Adrenal gland (tissue), 12 donors: Measurements from ENCODE around the gene SOCS2. TPM values are rescaled to one million over a fixed set of nuclear protein-coding genes. Genes with fewer than 3 reads are reported as not detected.
"Not testable (repeated sequence)": the region's sequence is repeated elsewhere in the genome, so short reads cannot be mapped to it uniquely, and the experiment has no call there.

Experiments used
- DNase-seq, 7 donors: peaks; one replicate each; pipeline ENCODE4 v3.0.0-alpha.2; 2019 to 2020
- H3K27ac ChIP-seq, 5 donors: fragments of 200-600 bp; sonication (generic) in 4 of 5; 1 replicate in 3 of 5; 2 replicates in 2 of 5; pipeline versions ENCODE4 v1.5.1 to v1.8.0; 2016 to 2020; ENCODE audit warnings: mild to moderate bottlenecking in 1 of 5
- H3K27me3 ChIP-seq: fragments of 200-600 bp; 2 replicates; pipeline ENCODE4 v1.8.0; 2021
- H3K36me3 ChIP-seq, 2 donors: fragments of 200-600 bp; replicated peaks in 1 of 2; 1 replicate in 1 of 2; 2 replicates in 1 of 2; pipeline versions ENCODE4 v1.5.1 to v1.8.0; 2018 to 2022
- H3K4me1 ChIP-seq, 2 donors: fragments of 200-600 bp; replicated peaks in 1 of 2; 1 replicate in 1 of 2; 2 replicates in 1 of 2; pipeline versions ENCODE4 v1.5.1 to v1.8.0; 2018 to 2021
- H3K4me3 ChIP-seq, 4 donors: fragments of 200-600 bp; sonication (generic) in 3 of 4; one replicate each; pipeline ENCODE4 v1.5.1; 2016 to 2018
- H3K9me3 ChIP-seq, 3 donors: fragments of 200-600 bp; sonication (generic) in 1 of 3; replicated peaks in 1 of 3; 1 replicate in 2 of 3; 2 replicates in 1 of 3; pipeline versions ENCODE4 v1.5.1 to v1.8.0; 2016 to 2021
- CTCF ChIP-seq, 6 experiments: fragments of 450-650 bp in 4 of 6; fragments of 200-600 bp in 2 of 6; sonication (generic) in 1 of 6; IDR thresholded peaks; 1 replicate in 5 of 6; 2 replicates in 1 of 6; pipeline versions ENCODE4 v1.5.1 to v1.8.0; 2016 to 2021; ENCODE audit warnings: antibody characterized with exemption in 6 of 6, mild to moderate bottlenecking in 2 of 6, moderate library complexity in 1 of 6
- POLR2A ChIP-seq, 2 donors: fragments of 450-650 bp; IDR thresholded peaks; one replicate each; pipeline ENCODE4 v1.6.1; 2017; ENCODE audit warnings: antibody characterized with exemption in 2 of 2, mild to moderate bottlenecking in 2 of 2, moderate library complexity in 1 of 2
- WGBS, 4 donors: extraction: QIAGEN DNeasy Blood & Tissue Kit in 2 of 4; methylation state at CpG; one replicate each; pipeline versions ENCODE4 v1.1.5 to v1.1.7; 2013 to 2017; 5-methylcytosine and 5-hydroxymethylcytosine counted together
- intact Hi-C, 2 donors: fragments of 100-400 bp; cut with DNase I; formaldehyde crosslinking; loops; one replicate each; pipeline versions ENCODE4 v1.14.1 to v1.15.0; 2022 to 2023
- polyA plus RNA-seq, 3 donors: library from polyadenylated mRNA; stranded (reverse); fragments of 200-250 nt in 2 of 3; fragments of 350-450 nt in 1 of 3; fragmentation: Illumina TruSeq in 1 of 3; extraction: RNeasy Lipid Tissue Mini Kit (QIAGEN cat#74804) in 1 of 3; gene quantifications; one replicate each; pipeline ENCODE4 v1.2.3, GENCODE V29; 2013 to 2014
- total RNA-seq, 9 donors: library from RNA; depleted of rRNA in 4 of 9; stranded (reverse); fragments of >200 nt in 4 of 9; fragments of 120-200 nt in 1 of 9; fragmentation: NEBNext Ultra II Directional in 1 of 9; extraction: Animal tissue kit (Norgen Biotek cat#: 25700) in 1 of 9; gene quantifications; one replicate each; pipeline versions ENCODE4 v1.1.0 to v1.2.4, GENCODE V29; 2013 to 2023
- donor health status: healthy with polysubstance abuse.
- donor health status: Bipolar disorder and iron deficiency.
- donor health status: DM: yes; HTN: yes; CAD: no.
- donor health status: DM: no; HTN: no; CAD: no.
- donor health status: DM: no; HTN: no; CAD: no.
- donor health status: DM: yes; HTN: yes; CAD: no.

SOCS2 gene
- total and polyA plus RNA-seq, 12 donors, result 28.2 to 66.4 (median 43.6) TPM

DNA sequence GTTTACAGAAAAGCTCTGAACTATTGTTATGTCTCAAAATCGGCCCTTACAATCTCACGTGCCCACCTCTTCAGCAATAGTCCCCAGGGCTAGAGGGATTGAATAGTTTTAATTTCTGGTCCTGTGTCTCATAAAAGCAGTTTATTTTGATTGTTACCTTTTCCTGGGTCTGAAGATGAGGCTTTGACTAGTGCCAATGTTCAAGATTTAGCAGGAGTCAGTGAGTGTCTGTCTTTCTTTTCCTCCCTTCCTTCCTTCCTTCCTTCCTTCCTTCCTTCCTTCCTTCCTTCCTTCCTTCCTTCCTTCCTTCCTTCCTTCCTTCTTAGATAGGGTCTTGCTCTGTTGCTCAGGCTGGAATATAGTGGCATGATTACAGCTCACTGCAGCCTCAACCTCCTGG is 24.7 kb upstream of the SOCS2 start:
- Histone ChIP-seq H3K4me1 (no peaks in the 10 kb centered on the region), H3K9me3 (no peaks in the 10 kb centered on the region), H3K27me3 (no peaks in the 10 kb centered on the region), H3K4me3 (no peak overlapping the region), H3K27ac (no peak overlapping the region), H3K36me3 (no peaks in the 10 kb centered on the region)
- intact Hi-C loops, result no loop called here
- 89 to 93% (median 89%) methylated on average over 2 of the region's 2 CpGs for WGBS, 4 donors
- TF ChIP-seq CTCF (IDR thresholded peaks at IDR 0.05) (no peak), POLR2A (IDR thresholded peaks at IDR 0.05) (no peak)
- DNase-seq, result no peak

DNA sequence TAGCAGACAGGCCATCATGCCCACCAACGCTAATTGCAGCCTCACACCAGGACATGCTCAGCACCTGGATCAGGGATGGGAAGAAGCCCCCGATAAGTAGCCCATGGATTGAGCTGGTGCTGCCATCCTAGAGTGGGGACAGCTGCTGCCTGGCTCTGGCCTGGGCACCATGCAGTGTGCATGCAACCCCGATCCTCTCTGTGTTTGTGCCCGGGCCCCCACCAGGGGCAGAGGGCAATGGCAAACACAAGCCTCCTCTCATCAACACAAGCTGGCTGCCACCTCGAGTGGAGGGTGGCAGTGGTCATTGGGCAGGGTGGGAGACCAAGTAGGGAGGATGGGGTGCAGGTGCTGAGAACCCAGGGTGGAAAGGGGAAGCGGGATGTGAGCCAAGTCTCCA is 23.3 kb upstream of the SOCS2 start:
- WGBS, 4 donors, result 91 to 95% (median 92%) methylated on average over 6 of the region's 6 CpGs
- Histone ChIP-seq H3K36me3 (no peaks in the 10 kb centered on the region), H3K27ac (no peak overlapping the region), H3K27me3 (no peaks in the 10 kb centered on the region), H3K4me3 (no peak overlapping the region), H3K9me3 (no peaks in the 10 kb centered on the region), H3K4me1 (no peaks in the 10 kb centered on the region)
- TF ChIP-seq CTCF (IDR thresholded peaks at IDR 0.05) (no peak), POLR2A (IDR thresholded peaks at IDR 0.05) (no peak)
- no peak for DNase-seq
- intact Hi-C loops, result no loop called here

DNA sequence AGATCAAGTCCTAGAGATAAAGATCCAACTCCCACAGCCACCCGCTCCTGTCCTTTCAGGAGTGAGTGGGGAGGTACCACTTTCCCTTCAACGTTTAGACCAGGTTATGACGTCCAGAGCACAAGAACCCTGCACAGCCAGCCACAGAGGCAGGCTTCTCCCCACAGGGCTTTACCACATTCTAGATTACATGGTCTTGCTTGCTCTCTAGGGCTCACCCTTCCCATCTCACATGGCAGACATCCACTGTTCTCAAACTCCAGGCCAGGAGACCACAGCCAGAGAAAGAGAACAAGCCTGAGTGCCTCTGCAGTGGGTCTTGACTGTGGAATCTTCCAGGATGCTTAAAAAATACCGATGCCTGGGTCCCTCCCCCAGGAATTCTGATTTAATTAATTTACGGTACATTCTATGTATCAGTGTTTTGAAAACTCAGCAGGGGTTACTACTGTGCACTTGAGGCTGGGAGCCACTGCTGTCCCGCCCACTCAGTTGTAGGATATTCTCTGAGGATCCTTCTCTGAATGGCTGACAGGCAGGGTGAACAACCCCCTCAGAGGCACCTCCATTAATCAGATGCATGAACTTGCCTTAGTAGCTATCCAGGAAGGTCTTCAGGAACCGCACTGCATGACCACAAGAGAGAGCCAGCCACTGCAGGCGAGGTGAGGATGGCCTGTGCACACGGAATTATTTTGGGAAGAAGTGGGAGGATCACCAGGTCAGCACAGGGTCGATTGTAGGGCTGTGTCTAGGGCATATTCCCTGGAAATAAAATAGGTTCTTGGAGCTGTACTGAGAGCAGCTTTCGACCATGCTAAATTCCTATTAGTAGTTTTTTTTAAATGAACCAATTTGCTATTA is 21.5 kb upstream of the SOCS2 start:
- 79 to 87% (median 83%) methylated on average over 11 of the region's 11 CpGs for WGBS, 4 donors
- DNase-seq, result no peak

GRCh38 chr12:93552427-93552826 is 20.0 kb upstream of the SOCS2 start:
- WGBS, 4 donors, result 77 to 89% (median 82%) methylated on average over 4 of the region's 4 CpGs
- Histone ChIP-seq H3K4me1 (no peaks in the 10 kb centered on the region), H3K4me3 (no peak overlapping the region), H3K36me3 (no peaks in the 10 kb centered on the region), H3K9me3 (no peaks in the 10 kb centered on the region), H3K27me3 (no peaks in the 10 kb centered on the region), H3K27ac (no peak overlapping the region)
- intact Hi-C loops, result no loop called here
- DNase-seq, result no peak
- TF ChIP-seq CTCF (IDR thresholded peaks at IDR 0.05), result no peak
- no peak for TF ChIP-seq POLR2A (IDR thresholded peaks at IDR 0.05)

More for the DNA sequence above, 21.5 kb upstream of the SOCS2 start:
- Histone ChIP-seq H3K36me3 (no peaks in the 10 kb centered on the region), H3K9me3 (no peaks in the 10 kb centered on the region), H3K27me3 (no peaks in the 10 kb centered on the region), H3K4me3 (no peak overlapping the region), H3K27ac (no peak overlapping the region), H3K4me1 (no peaks in the 10 kb centered on the region)
- intact Hi-C loops, result no loop called here
- TF ChIP-seq CTCF (IDR thresholded peaks at IDR 0.05), result no peak
- no peak for TF ChIP-seq POLR2A (IDR thresholded peaks at IDR 0.05)

DNA sequence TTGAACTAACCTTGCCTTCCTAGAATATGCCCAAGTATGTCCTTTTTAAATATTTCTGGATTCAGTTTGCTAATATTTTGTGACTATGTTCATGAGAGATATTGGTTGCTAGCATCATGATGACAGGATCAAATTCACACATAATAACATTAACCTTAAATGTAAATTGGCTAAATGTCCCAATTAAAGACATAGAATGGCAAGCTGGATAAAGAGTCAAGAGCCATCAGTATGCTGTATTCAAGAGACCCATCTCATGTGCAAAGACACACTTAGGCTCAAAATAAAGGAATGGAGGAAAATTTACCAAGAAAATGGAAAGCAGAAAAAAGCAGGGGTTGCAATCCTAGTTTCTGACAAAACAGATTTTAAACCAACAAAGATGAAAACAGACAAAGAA is 14.6 kb upstream of the SOCS2 start:
- DNase-seq, intact Hi-C loops, H3K4me3 ChIP-seq, H3K36me3 ChIP-seq, H3K27me3 ChIP-seq, H3K4me1 ChIP-seq, H3K27ac ChIP-seq: not testable (repeated sequence)
- peaks cover 0 to 13% (median 7%) of the 10 kb centered on the region in 3 donors for H3K9me3 ChIP-seq

DNA sequence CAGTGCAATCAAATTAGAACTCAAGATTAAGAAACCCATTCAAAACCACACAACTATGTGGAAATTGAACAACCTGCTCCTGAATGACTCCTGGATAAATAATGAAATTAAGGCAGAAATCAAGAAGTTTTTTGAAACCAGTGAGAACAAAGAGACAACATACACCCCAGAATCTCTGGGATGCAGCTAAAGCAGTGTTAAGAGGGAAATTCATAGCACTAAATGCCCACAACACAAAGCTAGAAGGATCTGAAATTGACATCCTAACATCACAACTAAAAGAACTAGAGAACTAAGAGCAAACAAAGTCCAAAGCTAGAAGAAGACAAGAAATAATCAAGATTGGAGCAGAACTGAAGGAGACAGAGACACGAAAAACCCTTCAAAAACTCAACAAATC is 13.8 kb upstream of the SOCS2 start:
- H3K9me3 ChIP-seq, result peaks cover 0 to 13% (median 7%) of the 10 kb centered on the region in 3 donors
- H3K4me3 ChIP-seq, H3K36me3 ChIP-seq, H3K27me3 ChIP-seq, intact Hi-C loops, H3K4me1 ChIP-seq, DNase-seq, H3K27ac ChIP-seq: not testable (repeated sequence)
- WGBS, 4 donors, result 90 to 100% (median 94%) methylated on average over 1 of the region's 1 CpG
